OCI-LY7 (cell line): ENCODE results near the gene CAMSAP2.

Experiments
- EZH2phosphoT487 ChIP-seq: fragments of 200-600 bp; sonication (generic); IDR thresholded peaks from 2 replicates; pipeline ENCODE4 v1.6.1; 2018; ENCODE audit warnings: low read depth, borderline replicate concordance, mild to moderate bottlenecking, mixed run types, antibody characterized with exemption, low read length, moderate library complexity, mixed read lengths
- TF ChIP-seq, protein P1 (sequence below): fragments of 200-600 bp; sonication (generic); conservative IDR thresholded peaks from 2 replicates; pipeline ENCODE4 v1.5.1; 2014; ENCODE audit warnings: mild to moderate bottlenecking, antibody characterized with exemption, low read length, moderate library complexity, mixed read lengths

DNA sequence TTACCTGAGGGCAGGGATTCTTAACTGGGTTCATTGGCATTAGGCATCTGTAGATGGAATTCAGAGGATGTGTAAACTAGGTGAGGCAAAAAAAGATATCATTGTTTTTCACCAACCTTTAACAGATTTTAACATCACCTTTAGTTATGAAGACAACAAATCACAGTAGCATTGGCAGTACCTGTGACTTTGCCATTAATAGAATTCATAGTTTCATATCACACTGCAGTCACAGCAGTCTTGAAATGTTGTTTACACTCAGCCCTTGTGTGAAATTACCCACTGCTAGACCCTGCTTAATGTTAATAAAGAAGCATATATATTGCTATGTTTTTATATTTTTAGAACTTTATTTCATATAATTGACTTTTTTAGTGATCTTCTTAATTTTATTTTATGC, 154.3 kb downstream of the CAMSAP2 start:
- TF ChIP-seq, protein P1, sequence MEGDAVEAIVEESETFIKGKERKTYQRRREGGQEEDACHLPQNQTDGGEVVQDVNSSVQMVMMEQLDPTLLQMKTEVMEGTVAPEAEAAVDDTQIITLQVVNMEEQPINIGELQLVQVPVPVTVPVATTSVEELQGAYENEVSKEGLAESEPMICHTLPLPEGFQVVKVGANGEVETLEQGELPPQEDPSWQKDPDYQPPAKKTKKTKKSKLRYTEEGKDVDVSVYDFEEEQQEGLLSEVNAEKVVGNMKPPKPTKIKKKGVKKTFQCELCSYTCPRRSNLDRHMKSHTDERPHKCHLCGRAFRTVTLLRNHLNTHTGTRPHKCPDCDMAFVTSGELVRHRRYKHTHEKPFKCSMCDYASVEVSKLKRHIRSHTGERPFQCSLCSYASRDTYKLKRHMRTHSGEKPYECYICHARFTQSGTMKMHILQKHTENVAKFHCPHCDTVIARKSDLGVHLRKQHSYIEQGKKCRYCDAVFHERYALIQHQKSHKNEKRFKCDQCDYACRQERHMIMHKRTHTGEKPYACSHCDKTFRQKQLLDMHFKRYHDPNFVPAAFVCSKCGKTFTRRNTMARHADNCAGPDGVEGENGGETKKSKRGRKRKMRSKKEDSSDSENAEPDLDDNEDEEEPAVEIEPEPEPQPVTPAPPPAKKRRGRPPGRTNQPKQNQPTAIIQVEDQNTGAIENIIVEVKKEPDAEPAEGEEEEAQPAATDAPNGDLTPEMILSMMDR: no peak
- TF ChIP-seq EZH2phosphoT487: no peak
